KMS-11 (cell line): ENCODE data around the gene DUOX1.

Experiments
- H2AFZ ChIP-seq: fragments of 200-600 bp; sonication (generic); 2 replicates; pipeline ENCODE4 v1.6.1; 2016; ENCODE audit warnings: antibody characterized with exemption, mixed run types, low read depth
- H3K27ac ChIP-seq: fragments of 200-600 bp; sonication (generic); 2 replicates; pipeline ENCODE4 v1.6.1; 2016; ENCODE audit warnings: mild to moderate bottlenecking, mixed run types
- H3K27me3 ChIP-seq: fragments of 200-600 bp; sonication (generic); 2 replicates; pipeline ENCODE4 v1.6.1; 2017; ENCODE audit warnings: mild to moderate bottlenecking, low read depth, mixed run types, moderate library complexity; ENCODE audit not compliant: insufficient read depth
- H3K36me3 ChIP-seq: fragments of 200-600 bp; sonication (generic); 2 replicates; pipeline ENCODE4 v1.6.1; 2017; ENCODE audit warnings: mild to moderate bottlenecking, mixed run types; ENCODE audit not compliant: insufficient read depth
- H3K4me1 ChIP-seq: fragments of 200-600 bp; sonication (generic); 2 replicates; pipeline ENCODE4 v1.6.1; 2016; ENCODE audit warnings: mild to moderate bottlenecking, low read depth, mixed run types; ENCODE audit not compliant: poor library complexity, severe bottlenecking
- H3K4me2 ChIP-seq: fragments of 200-600 bp; sonication (generic); 2 replicates; pipeline ENCODE4 v1.7.0; 2016; ENCODE audit warnings: mild to moderate bottlenecking, mixed run types
- H3K4me3 ChIP-seq: fragments of 200-600 bp; sonication (generic); IDR thresholded peaks from 2 replicates; pipeline ENCODE4 v1.6.1; 2017; ENCODE audit warnings: low read depth, low read length, mixed read lengths; ENCODE audit not compliant: insufficient read depth
- H3K79me2 ChIP-seq: fragments of 200-600 bp; sonication (generic); 2 replicates; pipeline ENCODE4 v1.6.1; 2016; ENCODE audit warnings: low read depth, mixed run types; ENCODE audit not compliant: insufficient read depth
- H3K9ac ChIP-seq: fragments of 200-600 bp; sonication (generic); 2 replicates; pipeline ENCODE4 v1.6.1; 2016; ENCODE audit warnings: mild to moderate bottlenecking, mixed run types
- H4K20me1 ChIP-seq: fragments of 200-600 bp; sonication (generic); 2 replicates; pipeline ENCODE4 v1.6.1; 2016; ENCODE audit warnings: mild to moderate bottlenecking, mixed run types; ENCODE audit not compliant: insufficient read depth
- CTCF ChIP-seq: fragments of 200-600 bp; sonication (generic); conservative IDR thresholded peaks from 2 replicates; pipeline ENCODE4 v1.6.1; 2017; ENCODE audit warnings: low read depth, mild to moderate bottlenecking, antibody characterized with exemption, low read length, moderate library complexity, mixed read lengths

The DUOX1 gene

GRCh38 chr15:45146405-45146804 lies 16.6 kb downstream of the DUOX1 start:
- Histone ChIP-seq H3K4me3 (no peak overlapping the region), H3K4me2 (no peak overlapping the region), H3K27me3 (no peaks in the 10 kb centered on the region)

GRCh38 chr15:45147606-45148005 lies 17.8 kb downstream of the DUOX1 start:
- H3K4me3 ChIP-seq: no peak overlapping the region
- no peak overlapping the region for H3K4me2 ChIP-seq
- H3K9ac ChIP-seq: no peak overlapping the region
- H3K27ac ChIP-seq: no peak overlapping the region
- no peaks in the 10 kb centered on the region for H3K27me3 ChIP-seq
- H3K36me3 ChIP-seq: no peaks in the 10 kb centered on the region
- H3K79me2 ChIP-seq: no peaks in the 10 kb centered on the region
- H3K4me1 ChIP-seq: no peaks in the 10 kb centered on the region
- TF ChIP-seq CTCF: no peak
- no peak overlapping the region for H2AFZ ChIP-seq
- H4K20me1 ChIP-seq: no peaks in the 10 kb centered on the region

More at GRCh38 chr15:45146405-45146804, 16.6 kb downstream of the DUOX1 start:
- Histone ChIP-seq H2AFZ (no peak overlapping the region), H4K20me1 (no peaks in the 10 kb centered on the region), H3K36me3 (no peaks in the 10 kb centered on the region), H3K27ac (no peak overlapping the region), H3K79me2 (no peaks in the 10 kb centered on the region), H3K9ac (no peak overlapping the region), H3K4me1 (no peaks in the 10 kb centered on the region)
- TF ChIP-seq CTCF: no peak

DNA sequence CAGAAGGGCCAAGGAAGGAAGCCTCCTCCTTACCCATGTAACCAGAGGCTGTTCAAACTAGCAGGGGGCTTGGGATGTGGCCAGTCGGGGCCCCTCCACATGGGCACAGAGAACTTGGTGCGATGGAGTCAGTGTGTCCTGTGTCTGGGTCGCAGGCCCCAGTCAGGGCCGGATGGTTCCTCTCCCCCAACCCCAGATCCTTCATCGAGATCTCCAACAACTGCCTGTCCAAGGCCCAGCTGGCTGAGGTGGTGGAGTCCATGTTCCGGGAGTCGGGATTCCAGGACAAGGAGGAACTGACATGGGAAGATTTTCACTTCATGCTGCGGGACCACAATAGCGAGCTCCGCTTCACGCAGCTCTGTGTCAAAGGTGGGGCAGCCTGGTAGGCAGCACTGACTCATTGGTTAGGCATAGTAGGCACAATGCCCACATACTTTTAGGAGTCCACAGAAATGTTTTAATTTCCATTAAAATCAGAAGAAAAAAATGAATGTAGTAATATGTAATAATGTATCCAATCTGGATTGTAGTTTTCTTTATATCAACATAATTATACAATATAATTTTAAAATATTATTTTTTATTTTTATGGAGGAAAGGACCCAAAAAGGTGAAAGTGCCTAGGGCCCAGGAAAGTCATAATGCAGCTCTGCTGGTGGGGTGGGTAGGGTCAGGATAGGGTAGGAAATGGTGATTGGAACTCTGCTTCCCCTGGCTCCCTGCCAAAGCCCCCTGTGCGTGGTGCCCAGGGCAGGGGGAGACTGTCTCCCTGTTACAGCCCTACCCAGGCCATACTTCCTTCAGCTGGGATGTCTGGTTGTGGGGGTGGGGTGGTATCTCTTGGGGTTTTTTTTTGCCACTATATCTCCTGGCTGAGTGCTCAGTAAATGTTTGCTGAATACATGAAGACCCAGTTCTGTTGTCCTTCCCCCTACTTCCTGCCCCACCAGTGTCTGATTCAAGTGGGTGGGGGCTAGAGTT lies 18.6 kb downstream of the DUOX1 start:
- H3K79me2 ChIP-seq: no peaks in the 10 kb centered on the region

DNA sequence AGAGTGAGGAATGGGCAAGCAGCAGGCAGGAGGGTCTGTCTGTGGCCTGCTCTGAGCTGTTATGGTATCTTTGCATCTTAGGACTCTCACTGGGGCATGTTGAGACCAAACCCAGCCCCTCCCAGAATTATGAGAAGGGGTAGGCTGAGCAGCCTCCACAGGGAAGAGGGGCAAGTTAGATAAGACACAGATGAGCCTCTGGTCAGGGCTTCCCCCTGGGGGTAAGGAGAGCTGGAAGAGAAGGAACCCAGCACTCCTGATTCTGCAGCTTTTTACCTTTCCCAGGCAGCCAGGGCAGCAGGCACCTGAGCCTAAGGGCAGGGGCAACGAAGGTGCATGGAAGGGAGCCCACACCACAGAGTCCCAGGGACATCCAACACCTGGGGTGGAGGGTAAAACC lies 19.3 kb downstream of the DUOX1 start:
- H3K27me3 ChIP-seq: no peaks in the 10 kb centered on the region
- no peak overlapping the region for H3K27ac ChIP-seq
- no peaks in the 10 kb centered on the region for H4K20me1 ChIP-seq
- no peaks in the 10 kb centered on the region for H3K4me1 ChIP-seq
- no peak for TF ChIP-seq CTCF
- no peak overlapping the region for H3K4me2 ChIP-seq
- H3K4me3 ChIP-seq: no peak overlapping the region
- no peaks in the 10 kb centered on the region for H3K79me2 ChIP-seq
- no peak overlapping the region for H2AFZ ChIP-seq
- no peak overlapping the region for H3K9ac ChIP-seq
- no peaks in the 10 kb centered on the region for H3K36me3 ChIP-seq

More for the DNA sequence above, 18.6 kb downstream of the DUOX1 start:
- H3K4me1 ChIP-seq: no peaks in the 10 kb centered on the region
- no peak for TF ChIP-seq CTCF
- H3K4me2 ChIP-seq: no peak overlapping the region
- H3K27ac ChIP-seq: no peak overlapping the region
- no peaks in the 10 kb centered on the region for H4K20me1 ChIP-seq
- no peaks in the 10 kb centered on the region for H3K36me3 ChIP-seq
- H3K27me3 ChIP-seq: no peaks in the 10 kb centered on the region
- H3K4me3 ChIP-seq: no peak overlapping the region
- H3K9ac ChIP-seq: no peak overlapping the region
- no peak overlapping the region for H2AFZ ChIP-seq
